HG02970 (cell line): ENCODE results near the gene DOCK4.

Source experiments
- ATAC-seq: cut with Tn5 transposase; IDR thresholded peaks from one replicate; pipeline ENCODE4 v1.9.1; 2021; ENCODE audit warnings: mild to moderate bottlenecking, moderate library complexity, moderate number of reproducible peaks; ENCODE audit not compliant: unreplicated experiment, low FRiP score

DOCK4 gene

GRCh38 chr7:112192236-112193154 lies 13.7 kb downstream of the DOCK4 start:
- ATAC-seq, result no peak

- ATAC-seq, result no peak
Measured at GRCh38 chr7:112190120-112190519, 16.1 kb downstream of the DOCK4 start.

GRCh38 chr7:112189691-112190090 lies 16.5 kb downstream of the DOCK4 start:
- ATAC-seq, result no peak

GRCh38 chr7:112188257-112188656 lies 17.9 kb downstream of the DOCK4 start:
- no peak for ATAC-seq

- ATAC-seq, result no peak
Measured at GRCh38 chr7:112186300-112186699, 19.9 kb downstream of the DOCK4 start.

- ATAC-seq, result no peak
Measured at GRCh38 chr7:112185005-112185834, 21.0 kb downstream of the DOCK4 start.

GRCh38 chr7:112184455-112184854 lies 21.7 kb downstream of the DOCK4 start:
- no peak for ATAC-seq

- no peak for ATAC-seq
Measured at GRCh38 chr7:112183266-112183665, 22.9 kb downstream of the DOCK4 start.

GRCh38 chr7:112182749-112183148 lies 23.4 kb downstream of the DOCK4 start:
- no peak for ATAC-seq

GRCh38 chr7:112180223-112180622 lies 26.0 kb downstream of the DOCK4 start:
- ATAC-seq, result no peak

GRCh38 chr7:112176693-112177415 lies 29.3 kb downstream of the DOCK4 start:
- ATAC-seq, result no peak

GRCh38 chr7:112176241-112176640 lies 30.0 kb downstream of the DOCK4 start:
- ATAC-seq, result no peak

GRCh38 chr7:112174192-112174591 lies 32.0 kb downstream of the DOCK4 start:
- no peak for ATAC-seq

- no peak for ATAC-seq
Measured at GRCh38 chr7:112173568-112173905, 32.7 kb downstream of the DOCK4 start.

- no peak for ATAC-seq
Measured at GRCh38 chr7:112172870-112173567, 33.2 kb downstream of the DOCK4 start.

GRCh38 chr7:112171673-112172072 lies 34.5 kb downstream of the DOCK4 start:
- no peak for ATAC-seq

GRCh38 chr7:112168915-112169314 lies 37.3 kb downstream of the DOCK4 start:
- no peak for ATAC-seq

- ATAC-seq, result no peak
Measured at GRCh38 chr7:112167147-112167546, 39.1 kb downstream of the DOCK4 start.

- ATAC-seq, result no peak
Measured at GRCh38 chr7:112162784-112163506, 43.3 kb downstream of the DOCK4 start.
